OCI-LY1 (cell line): ENCODE measurements around the gene TBC1D3I.
A peak's percentile ranks its signal among the peaks of the same experiment; 100 is the strongest.
"Not testable (repeated sequence)": the region's sequence is repeated elsewhere in the genome, so short reads cannot be mapped to it uniquely, and the experiment has no call there.

Experiments used
- H2AFZ ChIP-seq: fragments of 200-600 bp; sonication (generic), shearing (Covaris generic); 2 replicates; pipeline ENCODE4 v1.6.0; 2014; ENCODE audit warnings: antibody characterized with exemption, mild to moderate bottlenecking, low read length
- H3F3A ChIP-seq: fragments of 200-600 bp; sonication (generic), shearing (Covaris generic); 2 replicates; pipeline ENCODE4 v1.6.0; 2014; ENCODE audit warnings: mild to moderate bottlenecking, antibody characterized with exemption, low read length, moderate library complexity; ENCODE audit not compliant: insufficient read depth
- H3K27ac ChIP-seq: fragments of 200-600 bp; sonication (generic); 2 replicates; pipeline ENCODE4 v1.5.1; 2014; ENCODE audit warnings: low read length, mixed run types, mild to moderate bottlenecking, low read depth; ENCODE audit not compliant: poor library complexity, severe bottlenecking
- H3K27me3 ChIP-seq: fragments of 200-600 bp; sonication (generic); 2 replicates; pipeline ENCODE4 v1.6.0; 2014; ENCODE audit warnings: antibody characterized with exemption, mild to moderate bottlenecking, low read length, moderate library complexity; ENCODE audit not compliant: insufficient read depth
- H3K36me3 ChIP-seq: fragments of 200-600 bp; sonication (generic); 2 replicates; pipeline ENCODE4 v1.6.1; 2014; ENCODE audit warnings: mild to moderate bottlenecking, antibody characterized with exemption, low read length, moderate library complexity, mixed read lengths; ENCODE audit not compliant: insufficient read depth
- H3K4me1 ChIP-seq: fragments of 200-600 bp; sonication (generic); 2 replicates; pipeline ENCODE4 v1.5.1; 2014; ENCODE audit warnings: mild to moderate bottlenecking, low read length, moderate library complexity; ENCODE audit not compliant: insufficient read depth, severe bottlenecking
- H3K4me2 ChIP-seq: fragments of 200-600 bp; sonication (generic), shearing (Covaris generic); 2 replicates; pipeline ENCODE4 v1.6.1; 2014; ENCODE audit warnings: low read length
- H3K4me3 ChIP-seq: fragments of 200-600 bp; sonication (generic); 2 replicates; pipeline ENCODE4 v1.5.1; 2014; ENCODE audit warnings: low read length, low read depth, mild to moderate bottlenecking, mixed read lengths; ENCODE audit not compliant: poor library complexity, severe bottlenecking
- H3K79me2 ChIP-seq: fragments of 200-600 bp; shearing (Covaris generic); 2 replicates; pipeline ENCODE4 v1.6.1; 2016; ENCODE audit warnings: mixed run types, low read length, mixed read lengths; ENCODE audit not compliant: insufficient read depth
- H3K9ac ChIP-seq: fragments of 200-600 bp; sonication (generic), shearing (Covaris generic); 2 replicates; pipeline ENCODE4 v1.6.1; 2014; ENCODE audit warnings: mild to moderate bottlenecking, low read length, mixed read lengths
- H3K9me2 ChIP-seq: fragments of 200-600 bp; sonication (generic), shearing (Covaris generic); 2 replicates; pipeline ENCODE4 v1.6.1; 2014; ENCODE audit warnings: low read depth, mild to moderate bottlenecking, low read length, mixed read lengths
- H3K9me3 ChIP-seq: fragments of 200-600 bp; shearing (Covaris generic); 2 replicates; pipeline ENCODE4 v1.6.1; 2014; ENCODE audit warnings: low read length, mixed read lengths
- H4K20me1 ChIP-seq: fragments of 200-600 bp; sonication (generic), shearing (Covaris generic); 2 replicates; pipeline ENCODE4 v1.6.0; 2016; ENCODE audit warnings: mild to moderate bottlenecking, low read length; ENCODE audit not compliant: insufficient read depth
- CTCF ChIP-seq: fragments of 200-600 bp; sonication (generic), shearing (Covaris generic); IDR thresholded peaks from 2 replicates; pipeline ENCODE4 v1.5.1; 2017; ENCODE audit warnings: mild to moderate bottlenecking, antibody characterized with exemption, low read length, moderate library complexity, mixed read lengths
- EZH2 ChIP-seq: fragments of 200-600 bp; sonication (generic), shearing (Covaris generic); IDR thresholded peaks from 2 replicates; pipeline ENCODE4 v1.8.0; 2017; ENCODE audit warnings: borderline replicate concordance, mixed run types, mild to moderate bottlenecking, antibody characterized with exemption, low read length, moderate library complexity, mixed read lengths

The TBC1D3I gene

GRCh38 chr17:36209575-36209974 lies 54.8 kb downstream of the TBC1D3I start:
- Histone ChIP-seq H3F3A (no peaks in the 10 kb centered on the region), H3K4me1 (peaks cover 36% of the 10 kb centered on the region), H3K27me3 (no peaks in the 10 kb centered on the region), H3K4me3 (no peak overlapping the region), H4K20me1 (no peaks in the 10 kb centered on the region), H3K79me2 (no peaks in the 10 kb centered on the region), H2AFZ (no peak overlapping the region), H3K9ac (no peak overlapping the region), H3K9me2 (no peaks in the 10 kb centered on the region), H3K36me3 (no peaks in the 10 kb centered on the region), H3K4me2 (no peak overlapping the region), H3K27ac (peak overlapping the region; percentile 59), H3K9me3 (no peaks in the 10 kb centered on the region)
- no peak for TF ChIP-seq EZH2

GRCh38 chr17:36207383-36207782 lies 57.0 kb downstream of the TBC1D3I start:
- peaks cover 45% of the 10 kb centered on the region for H3K4me1 ChIP-seq
- not testable (repeated sequence) for H3K27ac ChIP-seq, H3K9me3 ChIP-seq, H3K9ac ChIP-seq, H3K27me3 ChIP-seq, H3F3A ChIP-seq, H3K4me3 ChIP-seq, H3K4me2 ChIP-seq, H3K36me3 ChIP-seq, H3K9me2 ChIP-seq, H4K20me1 ChIP-seq, H3K79me2 ChIP-seq, H2AFZ ChIP-seq

- H3K27ac ChIP-seq, H3K9me3 ChIP-seq, H3K79me2 ChIP-seq, H3K36me3 ChIP-seq, H4K20me1 ChIP-seq, H3K27me3 ChIP-seq, H3K4me2 ChIP-seq, H3F3A ChIP-seq, H3K9ac ChIP-seq, H3K4me3 ChIP-seq, H3K9me2 ChIP-seq, H2AFZ ChIP-seq: not testable (repeated sequence)
- H3K4me1 ChIP-seq = peaks cover 45% of the 10 kb centered on the region
These were observed 57.9 kb downstream of the TBC1D3I start for GRCh38 chr17:36206486-36206821.

- Histone ChIP-seq H3K4me3 (no peak overlapping the region), H3K79me2 (no peaks in the 10 kb centered on the region), H3K36me3 (no peaks in the 10 kb centered on the region), H3F3A (no peaks in the 10 kb centered on the region), H3K9ac (no peak overlapping the region), H2AFZ (no peak overlapping the region), H3K27me3 (no peaks in the 10 kb centered on the region), H3K4me2 (no peak overlapping the region), H3K27ac (peak overlapping the region; percentile 46), H4K20me1 (no peaks in the 10 kb centered on the region), H3K4me1 (peaks cover 44% of the 10 kb centered on the region), H3K9me3 (no peaks in the 10 kb centered on the region), H3K9me2 (no peaks in the 10 kb centered on the region)
- TF ChIP-seq CTCF = no peak
- TF ChIP-seq EZH2 = no peak
These were observed 58.5 kb downstream of the TBC1D3I start for GRCh38 chr17:36205637-36206485.
